ENCODE measurements around the gene OPTN. TPM values are rescaled to one million over a fixed set of nuclear protein-coding genes. Genes with fewer than 3 reads are reported as not detected.

OPTN gene
- total RNA-seq, 1 experiment from 2014 or later = 13.5 TPM

GRCh38 chr10:13104697-13105096 is 4.7 kb downstream of the OPTN start:
- CTCF ChIA-PET = no interaction called here
- Histone ChIP-seq H3K9me3 (ENCODE audit: low read depth, low read length, poor library complexity, severe bottlenecking) (no peaks in the 10 kb centered on the region), H3K4me3 (ENCODE audit: low read depth, low read length, poor library complexity, severe bottlenecking) (no peak overlapping the region), H3K27me3 (replicated peaks; ENCODE audit: insufficient read depth, low read depth, low read length, poor library complexity) (no peaks in the 10 kb centered on the region), H3K4me1 (ENCODE audit: insufficient read depth, low read length, poor library complexity, severe bottlenecking) (no peaks in the 10 kb centered on the region), H3K27ac (ENCODE audit: low read depth, low read length, poor library complexity, severe bottlenecking) (no peak overlapping the region), H3K36me3 (ENCODE audit: insufficient read depth, low read length, poor library complexity, severe bottlenecking) (no peaks in the 10 kb centered on the region)
- POLR2A ChIA-PET (ENCODE audit: low non-redundant PET) = no interaction called here
- no peak for DNase-seq (ENCODE audit: low spot score)
- BruUV-seq (replicated peaks) = no TSS peak
- intact Hi-C loops (cut with micrococcal nuclease; ENCODE audit: unreplicated experiment) = no loop called here
- no peak for TF ChIP-seq EZH2 (IDR thresholded peaks at IDR 0.05; ENCODE audit: borderline replicate concordance, low read depth, low read length, poor library complexity, severe bottlenecking)
- no peak for TF ChIP-seq CTCF (conservative IDR thresholded peaks at IDR 0.05; ENCODE audit: low read depth, low read length)

- POLR2A ChIA-PET (ENCODE audit: low non-redundant PET) = no interaction called here
These were observed 5.2 kb downstream of the OPTN start for GRCh38 chr10:13105184-13105583.

GRCh38 chr10:13106387-13107045 is 6.6 kb downstream of the OPTN start:
- intact Hi-C loops (cut with micrococcal nuclease; ENCODE audit: unreplicated experiment) = no loop called here
- Histone ChIP-seq H3K4me1 (ENCODE audit: insufficient read depth, low read length, poor library complexity, severe bottlenecking) (no peaks in the 10 kb centered on the region), H3K27ac (ENCODE audit: low read depth, low read length, poor library complexity, severe bottlenecking) (no peak overlapping the region), H3K36me3 (ENCODE audit: insufficient read depth, low read length, poor library complexity, severe bottlenecking) (no peaks in the 10 kb centered on the region), H3K9me3 (ENCODE audit: low read depth, low read length, poor library complexity, severe bottlenecking) (no peaks in the 10 kb centered on the region), H3K27me3 (replicated peaks; ENCODE audit: insufficient read depth, low read depth, low read length, poor library complexity) (no peaks in the 10 kb centered on the region), H3K4me3 (ENCODE audit: low read depth, low read length, poor library complexity, severe bottlenecking) (no peak overlapping the region)
- TF ChIP-seq EZH2 (IDR thresholded peaks at IDR 0.05; ENCODE audit: borderline replicate concordance, low read depth, low read length, poor library complexity, severe bottlenecking) = no peak
- no peak for TF ChIP-seq CTCF (conservative IDR thresholded peaks at IDR 0.05; ENCODE audit: low read depth, low read length)
- ChIA-PET CTCF (no interaction called here), POLR2A (ENCODE audit: low non-redundant PET) (no interaction called here)
- BruUV-seq (replicated peaks) = no TSS peak
- DNase-seq (ENCODE audit: low spot score) = no peak

More at GRCh38 chr10:13105184-13105583, 5.2 kb downstream of the OPTN start:
- H3K4me1 ChIP-seq (ENCODE audit: insufficient read depth, low read length, poor library complexity, severe bottlenecking) = no peaks in the 10 kb centered on the region
- H3K36me3 ChIP-seq (ENCODE audit: insufficient read depth, low read length, poor library complexity, severe bottlenecking) = no peaks in the 10 kb centered on the region
- no TSS peak for BruUV-seq (replicated peaks)
- H3K27me3 ChIP-seq (replicated peaks; ENCODE audit: insufficient read depth, low read depth, low read length, poor library complexity) = no peaks in the 10 kb centered on the region
- intact Hi-C loops (cut with micrococcal nuclease; ENCODE audit: unreplicated experiment) = no loop called here
- H3K27ac ChIP-seq (ENCODE audit: low read depth, low read length, poor library complexity, severe bottlenecking) = no peak overlapping the region
- CTCF ChIA-PET = no interaction called here
- no peaks in the 10 kb centered on the region for H3K9me3 ChIP-seq (ENCODE audit: low read depth, low read length, poor library complexity, severe bottlenecking)
- TF ChIP-seq CTCF (conservative IDR thresholded peaks at IDR 0.05; ENCODE audit: low read depth, low read length) (no peak), EZH2 (IDR thresholded peaks at IDR 0.05; ENCODE audit: borderline replicate concordance, low read depth, low read length, poor library complexity, severe bottlenecking) (no peak)
- H3K4me3 ChIP-seq (ENCODE audit: low read depth, low read length, poor library complexity, severe bottlenecking) = no peak overlapping the region
- DNase-seq (ENCODE audit: low spot score) = no peak

Data from A673 (cell line).